HepG2 (cell line): Measurements from ENCODE around the gene ADARB2.

Source experiments
- DBP ChIP-seq: sonication (generic); formaldehyde crosslinking; IDR thresholded peaks from 2 replicates; pipeline ENCODE4 v1.4.0; 2020; ENCODE audit warnings: missing genetic modification reagents; ENCODE audit errors: not compliant biosample characterization
- EZH2 ChIP-seq: conservative IDR thresholded peaks from 2 replicates; pipeline ENCODE4 v1.6.1; 2012; ENCODE audit warnings: mild to moderate bottlenecking, low read depth, low read length, moderate library complexity
- MYNN ChIP-seq: sonication (generic); formaldehyde crosslinking; IDR thresholded peaks from 2 replicates; pipeline ENCODE4 v1.4.0; 2020; ENCODE audit warnings: mild to moderate bottlenecking, low read depth, missing genetic modification reagents
- POLR2AphosphoS5 ChIP-seq: IDR thresholded peaks from 2 replicates; pipeline ENCODE4 v1.6.1; 2012; ENCODE audit warnings: low read depth, low read length
- REST ChIP-seq, 2 experiments: IDR thresholded peaks; 2 replicates each; pipeline ENCODE4 v1.6.1; 2011 to 2012; ENCODE audit warnings: low read length in 2 of 2, borderline replicate concordance in 1 of 2, low read depth in 1 of 2, mild to moderate bottlenecking in 1 of 2, moderate library complexity in 1 of 2
- TAF1 ChIP-seq: sonication (generic); formaldehyde crosslinking; IDR thresholded peaks from 2 replicates; pipeline ENCODE4 v1.4.0; 2020; ENCODE audit warnings: missing genetic modification reagents

- TF ChIP-seq POLR2AphosphoS5 (no peak), REST (IDR thresholded peaks at IDR 0.05; ENCODE audit: borderline replicate concordance in 1 of 2, low read depth in 1 of 2, low read length in 2 of 2) (no peak), DBP (CRISPR knock-in tag) (no peak), TAF1 (no peak), EZH2 (no peak), MYNN (CRISPR knock-in tag) (no peak)
Observed at GRCh38 chr10:1778375-1778969, 41.1 kb upstream of the ADARB2 start.
